Osteoblast (primary cell): ENCODE data around the gene PFKP. TPM values are rescaled to one million over a fixed set of nuclear protein-coding genes. Genes with fewer than 3 reads are reported as not detected.

Experiments used
- DNase-seq: peaks from one replicate; pipeline ENCODE4 v3.0.0; 2011; ENCODE audit warnings: low spot score, mixed read lengths; ENCODE audit not compliant: insufficient read length; ENCODE audit errors: missing footprints
- H2AFZ ChIP-seq: 2 replicates; pipeline ENCODE4 v1.6.0; 2011; ENCODE audit warnings: mild to moderate bottlenecking, low read length
- H3K27ac ChIP-seq: 2 replicates; pipeline ENCODE4 v1.5.1; 2011; ENCODE audit warnings: mild to moderate bottlenecking, low read depth, low read length, moderate library complexity
- H3K27me3 ChIP-seq: 2 replicates; pipeline ENCODE4 v1.6.0; 2012; ENCODE audit warnings: mild to moderate bottlenecking, control low read depth, inconsistent platforms, low read length, moderate library complexity; ENCODE audit not compliant: insufficient read depth
- H3K36me3 ChIP-seq: 2 replicates; pipeline ENCODE4 v1.5.1; 2011; ENCODE audit warnings: mild to moderate bottlenecking, low read length, control low read depth, moderate library complexity; ENCODE audit not compliant: insufficient read depth
- H3K4me1 ChIP-seq: 2 replicates; pipeline ENCODE4 v1.5.1; 2011; ENCODE audit warnings: mild to moderate bottlenecking, low read length, control low read depth, moderate library complexity; ENCODE audit not compliant: insufficient read depth
- H3K4me2 ChIP-seq: 2 replicates; pipeline ENCODE4 v1.6.0; 2011; ENCODE audit warnings: mild to moderate bottlenecking, low read length; ENCODE audit not compliant: insufficient read depth
- H3K4me3 ChIP-seq: fragments of 200-600 bp; sonication (generic); 3 replicates; pipeline ENCODE4 v1.5.1; 2012; ENCODE audit warnings: mild to moderate bottlenecking, low read length, inconsistent platforms; ENCODE audit not compliant: insufficient read depth
- H3K79me2 ChIP-seq: 2 replicates; pipeline ENCODE4 v1.6.0; 2012; ENCODE audit warnings: mild to moderate bottlenecking, low read length, control low read depth, inconsistent platforms; ENCODE audit not compliant: insufficient read depth
- H3K9me3 ChIP-seq: 2 replicates; pipeline ENCODE4 v1.5.1; 2011; ENCODE audit warnings: low read depth, low read length, control low read depth
- H4K20me1 ChIP-seq: 2 replicates; pipeline ENCODE4 v1.6.0; 2012; ENCODE audit warnings: mild to moderate bottlenecking, low read length, control low read depth; ENCODE audit not compliant: insufficient read depth
- CTCF ChIP-seq: IDR thresholded peaks from 2 replicates; pipeline ENCODE4 v1.5.1; 2011; ENCODE audit warnings: mild to moderate bottlenecking, low read depth, low read length, moderate library complexity; ENCODE audit errors: extremely low read depth
- total RNA-seq: library from RNA; depleted of rRNA; stranded (reverse); fragments of >200 nt; gene quantifications from 2 replicates; pipeline ENCODE4 v1.2.3, GENCODE V29; 2012

Gene PFKP
- total RNA-seq, 1 donor: 80.0 TPM

GRCh38 chr10:3034616-3035015, 32.7 kb upstream of the PFKP start:
- Histone ChIP-seq H3K27me3 (peaks cover 29% of the 10 kb centered on the region), H3K36me3 (no peaks in the 10 kb centered on the region), H3K79me2 (no peaks in the 10 kb centered on the region), H2AFZ (no peak overlapping the region), H3K4me3 (no peak overlapping the region), H3K9me3 (no peaks in the 10 kb centered on the region), H4K20me1 (no peaks in the 10 kb centered on the region), H3K4me1 (no peaks in the 10 kb centered on the region), H3K27ac (no peak overlapping the region), H3K4me2 (no peak overlapping the region)
- TF ChIP-seq CTCF: no peak
- no peak for DNase-seq

- Histone ChIP-seq H2AFZ (no peak overlapping the region), H4K20me1 (no peaks in the 10 kb centered on the region), H3K4me1 (no peaks in the 10 kb centered on the region), H3K36me3 (no peaks in the 10 kb centered on the region), H3K9me3 (no peaks in the 10 kb centered on the region), H3K4me2 (peak overlapping the region; percentile 10), H3K27ac (no peak overlapping the region), H3K27me3 (peaks cover 24% of the 10 kb centered on the region), H3K4me3 (no peak overlapping the region), H3K79me2 (no peaks in the 10 kb centered on the region)
- no peak for DNase-seq
- no peak for TF ChIP-seq CTCF
These were observed 31.0 kb upstream of the PFKP start for GRCh38 chr10:3036155-3037021.

GRCh38 chr10:3037182-3037581, 30.2 kb upstream of the PFKP start:
- Histone ChIP-seq H3K27ac (no peak overlapping the region), H3K79me2 (no peaks in the 10 kb centered on the region), H2AFZ (no peak overlapping the region), H3K9me3 (no peaks in the 10 kb centered on the region), H4K20me1 (no peaks in the 10 kb centered on the region), H3K4me1 (no peaks in the 10 kb centered on the region), H3K27me3 (peaks cover 16% of the 10 kb centered on the region), H3K36me3 (no peaks in the 10 kb centered on the region), H3K4me3 (no peak overlapping the region), H3K4me2 (no peak overlapping the region)
- peak; percentile 78 for DNase-seq
- no peak for TF ChIP-seq CTCF

- Histone ChIP-seq H3K9me3 (no peaks in the 10 kb centered on the region), H4K20me1 (no peaks in the 10 kb centered on the region), H3K36me3 (no peaks in the 10 kb centered on the region), H3K79me2 (no peaks in the 10 kb centered on the region), H3K4me3 (no peak overlapping the region), H3K4me1 (peaks cover 4% of the 10 kb centered on the region), H3K4me2 (no peak overlapping the region), H3K27me3 (peaks cover 16% of the 10 kb centered on the region), H2AFZ (no peak overlapping the region), H3K27ac (no peak overlapping the region)
- no peak for DNase-seq
- no peak for TF ChIP-seq CTCF
These were observed 27.3 kb upstream of the PFKP start for GRCh38 chr10:3040069-3040468.
